Measurements from ENCODE around the gene UBXN2A.
"Not testable (repeated sequence)": the region's sequence is repeated elsewhere in the genome, so short reads cannot be mapped to it uniquely, and the experiment has no call there.

The UBXN2A gene

DNA sequence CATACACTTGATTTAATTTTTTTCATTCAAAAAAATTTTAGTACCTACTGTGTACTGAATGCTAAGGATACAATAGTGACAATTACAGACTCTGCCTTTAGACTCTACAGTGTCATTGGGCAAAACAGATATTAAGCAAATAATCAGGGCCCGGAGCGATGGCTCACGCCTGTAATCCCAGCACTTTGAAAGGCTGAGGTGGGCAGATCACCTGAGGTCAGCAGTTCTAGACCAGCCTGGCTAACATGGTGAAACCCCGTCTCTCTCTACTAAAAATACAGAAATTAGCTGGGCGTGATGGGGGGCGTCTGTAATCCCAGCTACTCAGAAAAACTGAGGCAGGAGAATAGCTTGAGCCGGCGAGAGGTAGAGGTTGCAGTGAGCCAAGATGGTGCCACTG, 1.4 kb downstream of the UBXN2A start:
- no peak for DNase-seq

DNA sequence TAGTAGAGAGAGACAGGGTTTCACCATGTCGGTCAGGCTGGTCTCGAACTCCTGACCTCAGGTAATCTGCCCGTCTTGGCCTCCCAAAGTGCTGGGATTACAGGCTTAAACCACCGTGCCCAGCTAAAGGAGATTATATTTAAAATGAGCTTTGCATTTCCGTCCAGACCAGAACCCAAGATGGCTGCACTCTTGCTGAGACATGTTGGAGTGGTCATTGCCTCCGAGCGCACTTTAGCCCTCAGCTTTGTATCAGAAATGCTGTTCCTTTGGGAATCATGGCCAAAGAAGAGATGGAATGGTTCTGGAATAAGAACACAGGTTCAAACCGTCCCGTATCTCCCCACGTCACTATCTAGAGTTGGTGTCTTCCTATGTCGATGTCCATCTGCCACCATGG, 3.4 kb downstream of the UBXN2A start:
- DNase-seq = no peak

DNA sequence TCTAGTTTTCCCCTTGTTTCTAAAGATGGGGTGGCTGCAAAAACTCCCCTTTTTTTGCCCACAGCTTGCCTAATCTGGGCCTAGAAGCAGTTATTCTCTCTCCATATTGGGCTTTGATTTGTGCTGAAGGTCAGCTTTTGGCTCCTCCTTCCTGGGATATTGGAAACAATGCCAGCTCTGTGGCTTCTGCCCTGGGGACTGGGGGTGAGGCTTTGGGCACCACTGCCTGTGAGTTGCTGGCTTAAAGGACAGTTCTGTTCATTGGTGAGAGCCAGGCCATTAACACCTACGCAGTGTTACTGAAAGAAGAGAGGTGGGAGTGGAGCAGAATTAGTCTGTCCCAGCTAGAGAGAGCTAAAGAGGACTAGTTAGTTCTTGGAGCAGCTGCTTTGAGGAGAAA, 4.3 kb downstream of the UBXN2A start:
- DNase-seq = no peak

DNA sequence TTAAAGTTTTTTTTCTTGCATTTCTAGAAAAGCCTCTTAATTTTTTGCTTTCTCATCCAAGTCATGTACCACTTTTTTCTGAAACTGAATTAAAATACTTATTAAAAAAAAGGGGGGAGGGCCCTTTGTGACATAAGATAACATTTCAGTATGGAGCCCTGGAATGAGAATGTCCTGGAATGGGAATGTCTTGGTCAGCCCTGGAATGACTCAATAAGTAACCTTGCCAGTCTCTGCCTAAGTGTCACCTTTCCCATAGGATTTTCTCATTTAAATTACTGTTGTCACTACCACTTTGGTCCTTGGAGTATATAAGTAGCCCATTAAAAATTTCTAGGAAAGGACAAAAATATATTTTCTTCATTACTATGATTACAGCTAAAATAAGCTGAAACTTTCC, 4.7 kb downstream of the UBXN2A start:
- no peak for DNase-seq

DNA sequence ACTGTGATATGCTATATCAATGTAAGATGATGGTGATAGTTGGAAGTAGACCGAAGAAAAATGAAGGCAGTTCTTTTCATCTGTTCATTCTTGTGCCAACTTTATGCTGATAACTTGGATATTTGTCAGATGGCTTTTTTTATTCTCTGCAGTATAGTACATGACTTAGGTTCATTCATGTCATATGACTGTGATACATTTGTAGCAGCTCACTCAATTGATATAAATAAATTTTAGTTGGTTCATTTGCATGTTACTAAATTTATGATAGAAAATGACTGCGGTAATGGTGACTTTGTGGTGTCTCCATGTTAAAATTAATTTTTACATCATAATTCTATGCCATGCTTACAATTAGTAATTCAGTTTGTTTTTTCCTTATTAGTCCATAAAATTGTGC, 7.1 kb downstream of the UBXN2A start:
- DNase-seq = no peak

DNA sequence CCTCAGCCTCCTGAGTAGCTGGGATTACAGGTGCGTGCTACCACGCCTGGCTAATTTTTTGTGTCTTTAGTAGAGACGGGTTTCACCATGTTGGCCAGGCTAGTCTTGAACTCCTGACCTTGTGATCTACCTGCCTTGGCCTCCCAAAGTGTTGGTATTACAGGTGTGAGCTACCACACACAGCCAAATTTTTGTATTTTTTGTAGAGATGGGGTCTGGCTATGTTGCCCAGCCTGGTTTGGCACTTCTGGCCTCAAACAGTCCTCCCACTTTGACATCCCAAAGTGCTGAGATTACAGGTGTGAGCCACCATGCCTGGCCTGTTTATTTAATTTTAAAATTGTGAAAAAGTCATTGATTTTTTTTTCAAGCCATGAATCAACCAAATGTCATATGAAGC, 12.3 kb downstream of the UBXN2A start:
- DNase-seq = not testable (repeated sequence)

DNA sequence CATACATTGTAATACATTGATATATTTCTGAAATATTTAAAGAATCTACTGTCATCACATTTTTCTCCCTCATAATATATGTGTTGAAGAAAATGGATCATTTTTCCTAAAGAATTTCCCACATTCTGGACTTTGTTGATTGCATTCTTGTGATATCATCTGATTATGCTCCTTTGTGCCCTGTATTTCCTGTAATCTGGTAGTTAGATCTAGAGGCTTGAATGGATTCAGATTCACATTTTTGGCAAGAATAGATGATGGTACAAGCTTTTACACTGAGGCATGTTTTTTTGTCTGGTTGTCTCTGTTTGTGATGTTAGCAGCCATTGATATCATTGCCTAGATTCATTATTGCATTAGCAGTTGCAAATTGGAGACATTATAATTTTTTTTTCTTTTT, 13.4 kb downstream of the UBXN2A start:
- DNase-seq = no peak

DNA sequence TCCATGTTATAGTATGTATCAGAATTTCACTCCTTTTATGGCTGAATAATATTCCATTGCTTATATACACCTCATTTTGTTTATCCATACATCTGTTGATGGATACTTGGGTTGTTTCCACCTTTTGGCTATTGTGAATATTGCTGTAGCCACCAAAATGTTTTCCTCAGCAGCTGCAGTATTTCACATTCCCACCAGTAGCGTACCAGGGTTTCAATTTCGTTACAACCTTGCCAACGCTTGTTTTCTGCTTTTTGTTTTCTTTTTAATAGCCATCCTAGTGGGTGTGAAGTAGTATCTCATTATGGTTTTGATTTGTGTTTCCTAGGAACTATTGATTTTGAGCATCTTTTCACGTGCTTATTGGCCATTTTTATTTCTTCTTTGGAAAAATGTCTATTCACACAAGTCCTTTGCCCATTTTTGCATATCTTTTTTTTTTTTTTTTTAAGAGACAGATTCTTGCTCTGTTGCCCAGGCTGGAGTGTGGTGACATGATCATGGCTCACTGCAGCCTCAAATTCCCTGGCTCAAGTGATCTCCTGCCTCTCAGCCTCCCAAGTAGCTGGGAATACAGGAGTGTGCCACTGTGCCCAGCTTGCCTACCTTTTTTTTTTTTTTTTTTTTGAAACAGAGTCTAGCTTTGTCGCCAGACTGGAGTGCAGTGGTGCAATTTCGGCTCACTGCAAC, 14.2 kb downstream of the UBXN2A start:
- no peak for DNase-seq

DNA sequence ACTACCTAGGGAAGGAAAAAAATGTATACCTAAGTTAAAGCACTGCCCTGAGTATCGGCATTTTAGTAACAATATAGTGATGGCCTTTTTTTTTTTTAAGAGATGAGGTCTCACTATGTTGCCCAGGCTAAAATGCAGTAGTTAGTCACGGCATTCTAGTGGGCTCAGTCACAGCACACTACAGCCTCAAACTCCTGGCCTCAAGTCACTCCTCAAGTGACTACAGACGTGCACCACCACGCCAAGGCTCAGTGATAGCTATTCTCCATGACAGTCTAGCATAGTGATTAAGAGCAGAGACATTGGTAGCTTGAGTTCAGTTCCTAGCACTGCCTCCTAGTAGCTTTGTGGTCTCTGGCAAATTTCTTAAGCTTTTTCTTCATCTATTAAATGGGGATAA, 27.6 kb downstream of the UBXN2A start:
- no peak for DNase-seq

DNA sequence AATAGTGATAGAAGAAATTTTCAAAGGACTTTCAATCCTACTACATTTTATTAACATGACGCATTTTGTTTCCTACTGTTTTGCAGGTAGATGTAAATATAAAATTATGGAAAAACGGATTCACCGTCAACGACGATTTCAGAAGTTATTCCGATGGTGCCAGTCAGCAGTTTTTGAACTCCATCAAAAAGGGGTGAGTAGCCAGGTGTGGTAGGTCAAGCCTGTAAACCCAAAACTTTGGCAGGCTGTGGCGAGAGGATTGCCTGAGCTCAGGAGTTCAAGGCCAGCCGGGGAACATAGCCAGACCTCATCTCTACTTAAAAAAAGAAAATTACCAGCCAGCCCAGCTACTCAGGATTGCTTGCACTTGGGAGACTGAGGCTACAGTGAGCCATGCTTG, 36.6 kb downstream of the UBXN2A start:
- no peak for DNase-seq

DNA sequence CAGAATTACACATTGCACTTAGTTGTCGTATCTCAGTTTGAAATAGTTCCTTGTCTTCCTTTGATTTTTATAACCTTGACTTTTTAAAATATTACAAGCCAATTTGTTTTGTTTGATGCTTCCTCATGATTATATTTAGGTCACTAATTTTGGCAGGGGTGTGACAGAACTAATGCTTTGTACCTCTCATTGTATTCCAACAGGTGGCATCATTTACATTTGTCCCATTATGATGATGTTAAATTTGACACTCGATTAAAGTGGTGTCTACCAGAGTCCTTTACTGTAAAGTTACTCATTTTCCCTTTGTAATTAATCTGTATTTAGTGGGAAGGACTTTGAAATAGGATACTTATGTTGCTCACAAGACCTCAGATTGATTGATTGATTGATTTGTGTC, 48.1 kb downstream of the UBXN2A start:
- DNase-seq = no peak

DNA sequence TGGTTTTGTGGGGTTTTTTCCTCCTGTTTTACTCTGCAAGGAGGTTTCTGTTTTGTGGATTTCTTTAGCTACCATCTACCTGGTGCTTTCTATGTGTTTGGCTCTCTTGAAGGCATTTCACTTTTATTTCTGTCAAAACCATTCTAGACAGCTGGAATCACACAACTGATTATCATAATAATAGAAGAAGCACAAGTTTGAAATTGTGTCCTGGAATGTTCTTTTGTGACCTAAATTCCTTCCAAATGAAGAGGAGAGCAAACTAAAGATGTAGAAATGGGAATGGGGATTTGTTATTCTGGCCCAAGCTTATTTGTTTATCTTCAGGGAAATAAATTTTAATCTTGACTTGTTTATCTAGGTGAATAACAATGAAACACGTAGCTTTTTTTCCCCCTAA, 52.7 kb downstream of the UBXN2A start:
- DNase-seq = no peak

DNA sequence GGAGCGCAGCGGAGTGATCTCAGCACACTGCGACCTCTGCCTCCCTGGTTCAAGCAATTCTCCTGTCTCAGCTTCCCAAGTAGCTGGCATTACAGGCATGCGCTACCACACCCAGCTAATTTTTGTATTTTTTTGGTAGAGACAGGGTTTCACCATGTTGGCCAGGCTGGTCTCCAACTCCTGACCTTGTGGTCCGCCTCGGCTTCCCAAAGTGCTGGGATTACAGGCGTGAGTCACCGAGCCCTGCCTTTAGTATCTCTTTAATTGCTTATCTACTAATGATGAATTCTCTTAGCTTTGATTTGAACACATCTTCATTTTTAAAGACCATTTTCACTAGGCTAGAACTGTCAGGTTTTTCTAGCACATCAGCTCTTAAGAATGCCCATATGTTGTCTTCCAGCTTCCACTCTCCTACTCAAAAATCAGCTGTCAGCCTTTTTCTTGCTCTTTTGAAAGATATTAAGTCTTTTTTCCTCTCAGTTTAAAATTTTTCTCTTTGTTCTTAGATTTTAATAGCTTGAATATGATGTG, 53.5 kb downstream of the UBXN2A start:
- DNase-seq = no peak

DNA sequence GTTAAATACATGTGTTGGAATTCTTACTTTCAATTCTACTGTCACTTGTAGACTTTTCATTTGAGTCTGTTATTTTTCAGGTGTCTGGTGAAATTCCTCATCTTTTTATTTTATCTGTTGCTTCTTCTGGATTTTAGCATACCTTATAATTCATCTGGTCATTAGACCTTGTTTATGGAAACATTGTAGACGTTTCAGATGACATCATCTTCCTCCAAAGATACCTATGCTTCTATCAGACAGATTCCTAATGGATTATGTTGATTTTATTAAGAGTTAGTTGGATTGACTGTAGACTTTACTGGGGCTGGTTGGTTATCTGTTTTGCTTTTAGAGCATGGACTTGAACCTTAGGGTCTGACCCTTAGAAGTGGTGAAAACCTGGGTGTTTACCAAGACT, 54.3 kb downstream of the UBXN2A start:
- DNase-seq = no peak

DNA sequence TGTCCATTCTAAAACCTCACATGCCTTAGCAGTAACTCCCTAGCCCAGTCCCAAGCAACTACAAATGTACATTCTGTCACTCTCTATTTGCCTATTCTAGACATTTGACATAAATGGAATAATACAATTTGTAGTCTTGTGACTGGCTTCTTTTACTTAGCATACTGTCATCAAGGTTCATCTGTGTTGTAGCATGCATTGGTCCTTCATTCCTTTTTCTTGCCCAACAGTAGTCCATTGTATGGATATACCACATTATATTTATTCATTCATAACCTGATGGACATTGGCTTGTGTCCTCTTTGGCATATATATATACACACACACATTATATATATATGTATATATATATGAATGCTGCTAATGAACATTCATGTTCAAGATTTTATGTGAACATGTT, 67.4 kb downstream of the UBXN2A start:
- no peak for DNase-seq

DNA sequence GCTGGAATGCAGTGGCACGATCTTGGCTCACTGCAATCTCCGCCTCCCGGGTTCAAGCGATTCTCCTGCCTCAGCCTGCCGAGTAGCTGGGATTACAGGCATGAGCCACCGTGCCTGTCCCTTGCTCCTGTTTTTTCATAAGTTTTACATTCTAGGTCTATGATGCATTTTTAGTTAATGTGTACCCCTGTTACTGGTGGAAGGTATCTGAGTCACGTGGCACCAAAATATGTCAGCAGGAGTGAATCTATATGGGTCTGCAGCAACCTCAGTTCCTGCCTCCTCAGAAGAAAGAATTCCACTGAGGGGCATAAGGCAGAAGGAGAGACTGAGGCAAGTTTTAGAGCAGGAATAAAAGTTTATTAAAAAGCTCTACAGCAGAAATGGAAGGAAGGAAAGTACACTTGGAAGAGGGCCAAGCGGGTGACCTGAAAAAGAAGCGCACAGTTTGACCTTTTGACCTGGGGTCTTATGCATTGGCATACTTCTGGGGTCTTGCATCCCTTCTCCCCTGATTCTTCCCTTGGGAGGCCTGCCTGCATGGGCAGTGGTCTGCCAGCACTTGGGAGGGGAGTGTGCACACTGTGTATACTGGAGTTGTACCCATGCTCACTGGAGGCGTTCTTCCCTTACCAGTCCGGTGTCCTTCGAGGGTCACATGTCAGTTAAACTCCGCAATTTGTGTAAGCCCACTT, 68.6 kb downstream of the UBXN2A start:
- DNase-seq = no peak

DNA sequence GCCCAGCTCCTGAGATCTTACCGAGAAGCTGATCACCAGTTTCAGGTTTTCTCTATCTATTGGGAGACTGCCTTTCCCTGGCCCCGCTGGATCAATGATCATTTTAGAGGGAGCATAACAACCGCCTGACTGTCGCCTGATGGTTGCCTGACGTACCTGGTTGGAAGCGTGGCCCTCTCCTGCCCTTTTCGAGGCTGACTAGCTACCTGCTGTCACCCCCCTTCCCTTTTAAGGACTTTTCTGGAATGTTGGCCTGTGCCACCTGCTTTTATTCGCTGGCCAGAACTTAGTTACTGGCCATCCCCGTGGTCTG, 69.1 kb downstream of the UBXN2A start:
- DNase-seq = no peak

DNA sequence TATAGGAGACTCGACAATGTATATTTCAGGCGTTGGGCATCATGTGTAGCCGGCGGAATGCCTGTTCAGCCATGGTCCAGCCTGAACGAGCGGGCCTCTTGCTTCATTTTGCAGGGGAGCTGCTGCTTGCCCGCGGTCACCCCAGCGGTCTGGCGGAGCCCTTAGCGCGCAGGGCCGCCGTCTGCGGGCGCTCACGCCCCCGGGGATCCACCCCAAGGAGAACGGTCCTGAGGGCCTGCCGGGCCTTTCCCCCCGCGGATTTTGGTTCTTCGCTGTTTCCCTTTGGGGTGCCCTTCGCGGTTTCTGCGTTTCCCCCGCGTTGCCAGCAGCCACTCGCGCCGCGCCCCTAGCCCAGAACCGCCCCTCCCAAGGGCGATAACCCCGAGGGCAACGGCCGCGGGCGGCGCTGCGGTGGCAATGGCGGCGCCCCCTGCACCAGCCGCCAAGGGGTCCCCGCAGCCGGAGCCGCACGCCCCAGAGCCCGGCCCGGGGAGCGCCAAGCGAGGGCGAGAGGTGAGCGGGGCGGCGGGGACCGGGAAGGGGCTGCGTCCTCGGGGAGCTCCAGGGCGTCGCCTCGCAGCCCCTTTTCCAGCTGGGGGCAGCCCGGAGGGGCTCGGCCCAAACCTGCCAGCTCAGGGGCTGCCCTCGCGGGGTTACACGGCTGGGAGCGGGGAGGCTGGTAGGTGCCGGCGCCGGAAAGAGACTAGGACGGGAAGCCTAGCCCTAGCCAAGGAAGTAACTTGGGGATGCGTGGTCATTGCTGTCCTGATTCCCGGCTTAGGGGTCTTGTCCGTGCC, 69.6 kb downstream of the UBXN2A start, which contains the start of gene MFSD2B:
Gene MFSD2B, plus strand, starts transcription at position 406 of the 797 bp plus-strand sequence. Its CDS starts 12 bp downstream, at position 418.
- DNase-seq = no peak

DNA sequence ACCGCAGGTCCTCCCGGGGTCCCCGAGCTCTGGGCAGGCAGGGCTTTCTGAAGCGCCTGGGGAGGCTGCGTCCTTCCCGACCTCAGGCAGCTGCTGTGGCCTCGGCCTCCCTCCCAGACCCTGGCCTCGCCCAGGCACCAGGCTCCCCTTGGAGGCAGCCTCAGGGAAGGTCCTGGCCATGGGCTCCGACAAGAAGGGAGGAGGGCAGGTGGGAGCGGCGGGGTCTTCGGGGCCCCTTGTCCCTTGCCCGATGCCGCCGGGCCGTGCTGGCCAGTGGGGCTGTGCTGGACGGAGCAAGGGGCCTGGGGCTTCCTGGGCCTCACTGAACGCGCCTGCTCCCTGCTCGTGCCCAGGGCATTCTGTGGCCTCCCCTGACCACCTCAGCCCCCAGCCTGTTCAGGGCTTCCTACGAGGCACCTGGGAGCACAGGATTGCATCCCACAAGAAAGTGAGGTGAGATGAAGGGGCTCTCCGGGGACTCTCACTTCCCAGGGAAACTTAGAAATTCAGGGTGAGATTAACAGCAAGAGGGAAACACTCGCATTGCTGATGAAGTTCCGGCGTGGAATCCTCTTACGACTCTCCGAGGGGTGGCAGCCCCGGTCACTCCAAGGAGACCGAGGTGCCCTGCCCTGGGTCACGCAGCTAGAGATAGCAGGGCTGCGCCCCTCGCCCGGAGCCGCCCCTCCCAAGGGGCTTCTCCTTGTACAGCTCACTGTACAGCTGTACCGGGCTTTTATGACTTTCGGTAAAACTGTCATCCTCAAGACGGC, 70.4 kb downstream of the UBXN2A start:
- DNase-seq = no peak

DNA sequence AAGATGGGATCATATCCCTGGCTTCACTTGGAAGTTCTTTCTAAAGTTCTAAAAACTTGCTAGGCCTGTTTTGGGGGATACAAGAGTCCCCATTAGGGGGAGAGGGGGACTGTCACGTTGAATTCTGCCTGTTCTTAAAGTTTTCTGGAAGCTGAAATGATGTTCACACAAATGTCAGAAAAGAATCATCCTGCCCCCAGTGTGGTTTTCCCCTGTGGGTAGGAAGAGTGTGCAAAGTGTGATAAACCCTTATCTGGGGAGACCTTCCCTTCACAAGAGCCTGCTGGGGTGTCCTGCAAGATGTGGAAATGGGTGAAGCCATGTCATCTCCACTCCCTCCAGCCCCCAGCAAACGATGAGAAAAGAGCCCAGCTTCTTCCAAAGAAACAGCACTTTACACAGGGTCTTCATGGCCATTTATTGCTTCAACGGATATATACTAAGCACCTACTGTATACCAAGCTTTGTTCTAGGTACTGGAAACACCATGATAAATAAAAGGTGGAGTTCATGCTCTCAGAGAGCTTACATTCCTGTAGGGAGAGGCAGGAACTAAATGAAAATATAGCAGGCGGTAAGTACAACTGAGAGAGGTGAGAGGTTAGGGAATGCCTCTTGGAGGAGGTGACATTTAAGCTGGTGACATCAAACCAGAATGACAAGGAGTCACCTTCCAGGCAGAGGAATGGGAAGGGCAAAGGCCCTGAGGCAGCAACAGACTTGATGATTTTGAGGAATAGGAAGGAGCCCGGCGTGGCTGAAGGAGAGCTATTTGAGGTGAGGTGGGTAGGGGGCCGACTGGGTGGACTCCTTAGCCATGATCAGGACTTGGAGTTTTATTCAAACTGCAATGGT, 71.2 kb downstream of the UBXN2A start:
- no peak for DNase-seq

DNA sequence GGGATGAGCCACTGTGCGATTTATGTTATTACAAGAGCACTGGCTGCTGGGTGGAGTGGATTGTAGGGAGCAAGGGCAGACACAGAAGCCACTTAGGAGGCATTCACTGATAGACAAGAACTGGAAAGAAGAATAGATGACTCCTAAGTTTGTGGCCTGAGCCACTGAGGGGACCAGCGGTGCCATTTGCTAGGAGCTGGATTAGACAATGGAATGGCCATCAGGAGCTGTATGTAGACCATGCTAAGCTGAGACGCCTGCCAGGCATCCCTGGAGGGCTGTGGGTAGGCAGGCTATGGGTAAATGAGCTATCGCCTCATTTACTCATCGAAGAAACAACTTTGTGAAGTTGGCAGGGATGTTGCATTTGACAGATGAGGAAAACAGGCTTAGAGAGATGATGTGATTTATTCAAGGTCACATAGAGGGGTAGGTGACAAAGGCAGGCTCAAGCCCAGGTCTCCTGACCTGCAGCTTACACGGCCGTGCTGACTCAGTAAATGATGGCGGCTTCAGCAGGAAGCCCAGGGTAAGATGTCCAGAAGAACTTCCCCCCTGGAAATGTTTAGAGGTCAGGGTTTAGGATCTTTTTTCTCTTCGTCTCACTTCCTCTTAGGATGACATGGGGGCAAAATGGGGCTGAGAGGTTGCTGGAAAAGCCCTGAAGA, 72.4 kb downstream of the UBXN2A start:
- no peak for DNase-seq

DNA sequence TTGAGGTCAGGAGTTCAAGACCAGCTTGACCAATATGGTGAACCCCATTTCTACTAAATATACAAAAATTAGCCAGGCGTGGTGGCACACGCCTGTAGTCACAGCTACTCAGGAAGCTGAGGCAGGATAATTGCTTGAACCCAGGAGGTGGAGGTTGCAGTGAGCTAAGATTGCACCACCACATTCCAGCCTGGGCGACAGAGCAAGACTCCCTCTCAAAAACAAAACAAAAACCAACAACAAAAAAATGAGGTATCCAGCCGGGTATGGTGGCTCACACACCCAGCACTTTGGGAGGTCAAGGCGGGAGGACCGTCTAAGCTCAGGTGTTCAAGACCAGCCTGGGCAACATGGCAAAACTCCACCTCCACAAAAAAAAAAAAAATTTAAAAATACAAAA, 74.6 kb downstream of the UBXN2A start:
- not testable (repeated sequence) for DNase-seq
